GM12878 (cell line): ENCODE measurements around the gene CPSF3.
"Not testable (repeated sequence)": the region's sequence is repeated elsewhere in the genome, so short reads cannot be mapped to it uniquely, and the experiment has no call there.

Experiments used
- CREB1 ChIP-seq: IDR thresholded peaks from 2 replicates; pipeline ENCODE4 v1.6.1; 2012; ENCODE audit warnings: low read depth, mild to moderate bottlenecking, inconsistent platforms
- CTCF ChIP-seq, 3 experiments: IDR thresholded peaks in 2 of 3; conservative IDR thresholded peaks in 1 of 3; 2 replicates each; pipeline ENCODE4 v1.5.1; 2011; ENCODE audit warnings: low read depth in 3 of 3, low read length in 3 of 3, mild to moderate bottlenecking in 3 of 3, control low read depth in 2 of 3, moderate library complexity in 2 of 3, inconsistent platforms in 1 of 3, mixed read lengths in 1 of 3; ENCODE audit not compliant: control insufficient read depth in 2 of 3, insufficient read depth in 1 of 3; ENCODE audit errors: extremely low read depth in 1 of 3
- DPF2 ChIP-seq: fragments of 450-650 bp; IDR thresholded peaks from 2 replicates; pipeline ENCODE4 v1.6.1; 2017; ENCODE audit warnings: mild to moderate bottlenecking
- E4F1 ChIP-seq: fragments of 450-650 bp; IDR thresholded peaks from 2 replicates; pipeline ENCODE4 v1.6.1; 2018; ENCODE audit warnings: borderline replicate concordance, mild to moderate bottlenecking; ENCODE audit not compliant: partially characterized antibody
- NBN ChIP-seq: fragments of 450-650 bp; IDR thresholded peaks from 2 replicates; pipeline ENCODE4 v1.6.1; 2016
- POLR2AphosphoS5 ChIP-seq: IDR thresholded peaks from 2 replicates; pipeline ENCODE4 v1.6.1; 2011; ENCODE audit warnings: mild to moderate bottlenecking, low read length, inconsistent platforms
- ZBTB33 ChIP-seq: fragments of 450-650 bp; IDR thresholded peaks from 2 replicates; pipeline ENCODE4 v1.6.1; 2017; ENCODE audit warnings: mild to moderate bottlenecking

GRCh38 chr2:9398251-9398650, 25.2 kb upstream of the CPSF3 start:
- TF ChIP-seq CTCF (IDR thresholded peaks at IDR 0.05 in 2 of 3, conservative IDR thresholded peaks at IDR 0.05 in 1 of 3; ENCODE audit: control insufficient read depth in 2 of 3, extremely low read depth in 1 of 3, insufficient read depth in 1 of 3, low read depth in 3 of 3, low read length in 3 of 3); E4F1; POLR2AphosphoS5; NBN; CREB1; DPF2; ZBTB33: not testable (repeated sequence)
